Fibroblast of villous mesenchyme (primary cell): Measurements from ENCODE around the gene LY6G6F. TPM values are rescaled to one million over a fixed set of nuclear protein-coding genes. Genes with fewer than 3 reads are reported as not detected.

ENCODE experiments used
- DNase-seq: peaks from one replicate; pipeline ENCODE4 v3.0.0-alpha.2; 2010; ENCODE audit warnings: low read depth
- H3K4me3 ChIP-seq: 2 replicates; pipeline ENCODE4 v1.5.1; 2011; ENCODE audit warnings: low read depth, mild to moderate bottlenecking, low read length
- total RNA-seq: library from RNA; depleted of rRNA; stranded (reverse); fragments of >200 nt; gene quantifications from 2 replicates; pipeline ENCODE4 v1.2.3, GENCODE V29; 2012
- TF ChIP-seq, protein P1 (sequence below): IDR thresholded peaks from 2 replicates; pipeline ENCODE4 v1.5.1; 2012; ENCODE audit warnings: low read depth, mild to moderate bottlenecking, low read length; ENCODE audit not compliant: insufficient read depth

Gene LY6G6F
- total RNA-seq, 1 donor = not detected

DNA sequence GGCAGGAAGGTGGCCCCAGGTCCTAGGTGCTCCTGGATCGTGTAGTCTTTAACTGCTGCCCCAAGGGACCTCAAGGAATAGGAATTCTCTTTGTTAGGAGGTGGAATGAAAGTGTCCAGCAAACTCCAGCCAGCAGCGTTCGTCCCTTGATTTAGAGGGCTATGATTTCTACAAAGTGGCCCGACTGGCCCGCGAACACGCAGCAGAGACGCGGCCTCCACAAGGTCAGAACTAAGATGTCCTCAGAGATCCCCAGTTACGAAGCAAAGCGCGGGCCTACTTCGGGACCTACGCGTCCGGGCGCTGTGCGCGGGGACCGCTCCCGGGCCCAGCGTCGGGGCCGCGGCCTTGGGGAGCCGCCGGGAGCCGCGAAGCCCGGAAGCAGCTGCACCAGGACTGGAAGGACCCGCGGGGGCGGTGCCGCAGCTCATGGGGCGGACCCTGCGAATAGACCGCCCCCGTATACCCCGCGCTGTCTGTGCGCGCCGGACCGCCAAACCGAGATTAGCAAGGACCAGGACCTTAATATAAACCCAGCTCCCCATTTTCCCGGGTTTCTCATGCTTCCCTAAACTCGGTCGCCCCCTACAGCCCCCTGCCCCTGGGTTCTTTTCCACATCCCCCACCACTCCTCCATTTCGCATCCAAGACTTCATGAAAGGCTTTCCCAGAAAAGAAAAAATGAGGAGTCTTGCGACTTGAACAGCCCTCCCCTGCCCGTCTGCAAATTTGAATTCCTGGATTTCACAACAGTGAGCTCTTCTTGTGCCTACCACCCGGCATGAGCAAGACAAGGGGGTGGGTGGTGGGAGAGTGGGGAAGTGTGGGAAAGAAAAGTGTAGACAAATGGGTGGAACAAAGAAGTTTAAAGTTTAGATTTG, 46.0 kb upstream of the LY6G6F start, which contains the start of gene C6orf47:
Gene C6orf47 (minus strand): TSS at position 398 of the 881 bp plus-strand sequence. CDS start 831 bp downstream, outside the sequence.
- TF ChIP-seq, protein P1, sequence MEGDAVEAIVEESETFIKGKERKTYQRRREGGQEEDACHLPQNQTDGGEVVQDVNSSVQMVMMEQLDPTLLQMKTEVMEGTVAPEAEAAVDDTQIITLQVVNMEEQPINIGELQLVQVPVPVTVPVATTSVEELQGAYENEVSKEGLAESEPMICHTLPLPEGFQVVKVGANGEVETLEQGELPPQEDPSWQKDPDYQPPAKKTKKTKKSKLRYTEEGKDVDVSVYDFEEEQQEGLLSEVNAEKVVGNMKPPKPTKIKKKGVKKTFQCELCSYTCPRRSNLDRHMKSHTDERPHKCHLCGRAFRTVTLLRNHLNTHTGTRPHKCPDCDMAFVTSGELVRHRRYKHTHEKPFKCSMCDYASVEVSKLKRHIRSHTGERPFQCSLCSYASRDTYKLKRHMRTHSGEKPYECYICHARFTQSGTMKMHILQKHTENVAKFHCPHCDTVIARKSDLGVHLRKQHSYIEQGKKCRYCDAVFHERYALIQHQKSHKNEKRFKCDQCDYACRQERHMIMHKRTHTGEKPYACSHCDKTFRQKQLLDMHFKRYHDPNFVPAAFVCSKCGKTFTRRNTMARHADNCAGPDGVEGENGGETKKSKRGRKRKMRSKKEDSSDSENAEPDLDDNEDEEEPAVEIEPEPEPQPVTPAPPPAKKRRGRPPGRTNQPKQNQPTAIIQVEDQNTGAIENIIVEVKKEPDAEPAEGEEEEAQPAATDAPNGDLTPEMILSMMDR = no peak
- DNase-seq = peak; percentile 86
- peak within 1 kb of the TSS; percentile 65 for H3K4me3 ChIP-seq

GRCh38 chr6:31661262-31662123, 45.2 kb upstream of the LY6G6F start:
- DNase-seq = no peak
- peak overlapping the region; percentile 65 for H3K4me3 ChIP-seq
- TF ChIP-seq, protein P1 = no peak

- TF ChIP-seq, protein P1 = no peak
- H3K4me3 ChIP-seq = no peak overlapping the region
- DNase-seq = no peak
These were observed 44.4 kb upstream of the LY6G6F start for GRCh38 chr6:31662124-31662723.

- TF ChIP-seq, protein P1 = no peak
- no peak for DNase-seq
These were observed 43.3 kb upstream of the LY6G6F start for GRCh38 chr6:31663126-31663960.

GRCh38 chr6:31663961-31664789, 42.5 kb upstream of the LY6G6F start:
- DNase-seq = peak; percentile 80
- TF ChIP-seq, protein P1 = no peak

More at GRCh38 chr6:31663126-31663960, 43.3 kb upstream of the LY6G6F start:
- H3K4me3 ChIP-seq = peak overlapping the region; percentile 96

More at GRCh38 chr6:31663961-31664789, 42.5 kb upstream of the LY6G6F start:
- H3K4me3 ChIP-seq = peak overlapping the region; percentile 96
